Measurements from ENCODE around the gene SF3B1. TPM values are rescaled to one million over a fixed set of nuclear protein-coding genes. Genes with fewer than 3 reads are reported as not detected.
"Not testable (repeated sequence)": the region's sequence is repeated elsewhere in the genome, so short reads cannot be mapped to it uniquely, and the experiment has no call there.

Gene SF3B1
- total and polyA plus RNA-seq, 4 donors = 60.7 to 375 (median 309) TPM

- intact Hi-C loops (cut with DNase I) = no loop called here
- H3K4me1 ChIP-seq (ENCODE audit: control insufficient read depth in 1 of 2, insufficient read depth in 2 of 2, low read length in 2 of 2) = no peaks in the 10 kb centered on the region
- 97% methylated on average over 4 of the region's 4 CpGs for WGBS, 2 donors
Measured at GRCh38 chr2:197354169-197354558, 80.7 kb downstream of the SF3B1 start.

GRCh38 chr2:197353393-197354168 lies 81.2 kb downstream of the SF3B1 start:
- ATAC-seq (ENCODE audit: low FRiP score) (no peak), DNase-seq (no peak)
- intact Hi-C loops (cut with DNase I) = no loop called here
- H3K9me3 ChIP-seq (ENCODE audit: control insufficient read depth, low read length) = peaks cover 2% of the 10 kb centered on the region
- H3K27me3 ChIP-seq (ENCODE audit: control insufficient read depth in 1 of 2, insufficient read depth in 2 of 2, low read length in 1 of 2) = peaks cover 0 to 2% of the 10 kb centered on the region in 2 donors
- no peaks in the 10 kb centered on the region for H3K4me1 ChIP-seq (ENCODE audit: control insufficient read depth in 1 of 2, insufficient read depth in 2 of 2, low read length in 2 of 2)
- WGBS, 2 donors = 83 to 86% methylated on average over 3 of the region's 3 CpGs
- no peaks in the 10 kb centered on the region for H3K36me3 ChIP-seq (ENCODE audit: control insufficient read depth in 1 of 2, insufficient read depth in 2 of 2, low read length in 1 of 2)
- no peak overlapping the region for H3K27ac ChIP-seq (ENCODE audit: low read depth in 1 of 2, low read length in 2 of 2)
- H3K4me3 ChIP-seq (ENCODE audit: low read length in 2 of 2) = no peak overlapping the region

More at GRCh38 chr2:197354169-197354558, 80.7 kb downstream of the SF3B1 start:
- no peak overlapping the region for H3K27ac ChIP-seq (ENCODE audit: low read depth in 1 of 2, low read length in 2 of 2)
- H3K9me3 ChIP-seq (ENCODE audit: control insufficient read depth, low read length) = peaks cover 2% of the 10 kb centered on the region
- H3K4me3 ChIP-seq (ENCODE audit: low read length in 2 of 2) = no peak overlapping the region
- DNase-seq = no peak
- H3K36me3 ChIP-seq (ENCODE audit: control insufficient read depth in 1 of 2, insufficient read depth in 2 of 2, low read length in 1 of 2) = no peaks in the 10 kb centered on the region
- H3K27me3 ChIP-seq (ENCODE audit: control insufficient read depth in 1 of 2, insufficient read depth in 2 of 2, low read length in 1 of 2) = peaks cover 0 to 2% of the 10 kb centered on the region in 2 donors
- no peak for ATAC-seq (ENCODE audit: low FRiP score)

GRCh38 chr2:197349699-197350098 lies 85.1 kb downstream of the SF3B1 start:
- ATAC-seq (ENCODE audit: low FRiP score) (no peak), DNase-seq (no peak)
- H3K4me1 ChIP-seq (ENCODE audit: control insufficient read depth in 1 of 2, insufficient read depth in 2 of 2, low read length in 2 of 2) = no peaks in the 10 kb centered on the region
- H3K27ac ChIP-seq (ENCODE audit: low read depth in 1 of 2, low read length in 2 of 2) = no peak overlapping the region
- no peaks in the 10 kb centered on the region for H3K36me3 ChIP-seq (ENCODE audit: control insufficient read depth in 1 of 2, insufficient read depth in 2 of 2, low read length in 1 of 2)
- whole genome bisulfite sequencing, 2 donors = 95 to 96% methylated on average over 2 of the region's 2 CpGs
- H3K9me3 ChIP-seq (ENCODE audit: control insufficient read depth, low read length) = peaks cover 2% of the 10 kb centered on the region
- intact Hi-C loops (cut with DNase I) = no loop called here
- H3K27me3 ChIP-seq (ENCODE audit: control insufficient read depth in 1 of 2, insufficient read depth in 2 of 2, low read length in 1 of 2) = peaks cover 0 to 2% of the 10 kb centered on the region in 2 donors
- no peak overlapping the region for H3K4me3 ChIP-seq (ENCODE audit: low read length in 2 of 2)

GRCh38 chr2:197348721-197349360 lies 86.0 kb downstream of the SF3B1 start:
- Histone ChIP-seq H3K9me3 (ENCODE audit: control insufficient read depth, low read length) (no peaks in the 10 kb centered on the region), H3K27ac (ENCODE audit: low read depth in 1 of 2, low read length in 2 of 2) (no peak overlapping the region), H3K36me3 (ENCODE audit: control insufficient read depth in 1 of 2, insufficient read depth in 2 of 2, low read length in 1 of 2) (no peaks in the 10 kb centered on the region), H3K27me3 (ENCODE audit: control insufficient read depth in 1 of 2, insufficient read depth in 2 of 2, low read length in 1 of 2) (peaks cover 0 to 2% of the 10 kb centered on the region in 2 donors), H3K4me1 (ENCODE audit: control insufficient read depth in 1 of 2, insufficient read depth in 2 of 2, low read length in 2 of 2) (no peaks in the 10 kb centered on the region), H3K4me3 (ENCODE audit: low read length in 2 of 2) (no peak overlapping the region)
- DNase-seq = no peak
- intact Hi-C loops (cut with DNase I) = no loop called here
- no peak for ATAC-seq (ENCODE audit: low FRiP score)
- 70 to 72% methylated on average over 5 of the region's 5 CpGs for WGBS, 2 donors

GRCh38 chr2:197345846-197346370 lies 88.9 kb downstream of the SF3B1 start:
- Histone ChIP-seq H3K27me3 (ENCODE audit: control insufficient read depth in 1 of 2, insufficient read depth in 2 of 2, low read length in 1 of 2) (no peaks in the 10 kb centered on the region), H3K4me3 (ENCODE audit: low read length in 2 of 2) (no peak overlapping the region), H3K36me3 (ENCODE audit: control insufficient read depth in 1 of 2, insufficient read depth in 2 of 2, low read length in 1 of 2) (no peaks in the 10 kb centered on the region), H3K4me1 (ENCODE audit: control insufficient read depth in 1 of 2, insufficient read depth in 2 of 2, low read length in 2 of 2) (no peaks in the 10 kb centered on the region), H3K9me3 (ENCODE audit: control insufficient read depth, low read length) (no peaks in the 10 kb centered on the region), H3K27ac (ENCODE audit: low read depth in 1 of 2, low read length in 2 of 2) (no peak overlapping the region)
- ATAC-seq (ENCODE audit: low FRiP score) (no peak), DNase-seq (no peak)
- intact Hi-C loops (cut with DNase I) = no loop called here
- 89 to 94% methylated on average over 5 of the region's 5 CpGs for WGBS, 2 donors

GRCh38 chr2:197343968-197344367 lies 90.9 kb downstream of the SF3B1 start:
- H3K4me3 ChIP-seq (ENCODE audit: low read length in 2 of 2); DNase-seq; H3K27me3 ChIP-seq (ENCODE audit: control insufficient read depth in 1 of 2, insufficient read depth in 2 of 2, low read length in 1 of 2); H3K9me3 ChIP-seq (ENCODE audit: control insufficient read depth, low read length); H3K36me3 ChIP-seq (ENCODE audit: control insufficient read depth in 1 of 2, insufficient read depth in 2 of 2, low read length in 1 of 2); H3K4me1 ChIP-seq (ENCODE audit: control insufficient read depth in 1 of 2, insufficient read depth in 2 of 2, low read length in 2 of 2); intact Hi-C loops (cut with DNase I); ATAC-seq (ENCODE audit: low FRiP score); H3K27ac ChIP-seq (ENCODE audit: low read depth in 1 of 2, low read length in 2 of 2): not testable (repeated sequence)
- WGBS, 2 donors = 75 to 78% methylated on average over 5 of the region's 5 CpGs

GRCh38 chr2:197340591-197340990 lies 94.2 kb downstream of the SF3B1 start:
- Histone ChIP-seq H3K4me3 (ENCODE audit: low read length in 2 of 2) (no peak overlapping the region), H3K4me1 (ENCODE audit: control insufficient read depth in 1 of 2, insufficient read depth in 2 of 2, low read length in 2 of 2) (no peaks in the 10 kb centered on the region), H3K36me3 (ENCODE audit: control insufficient read depth in 1 of 2, insufficient read depth in 2 of 2, low read length in 1 of 2) (no peaks in the 10 kb centered on the region), H3K27ac (ENCODE audit: low read depth in 1 of 2, low read length in 2 of 2) (no peak overlapping the region), H3K27me3 (ENCODE audit: control insufficient read depth in 1 of 2, insufficient read depth in 2 of 2, low read length in 1 of 2) (no peaks in the 10 kb centered on the region), H3K9me3 (ENCODE audit: control insufficient read depth, low read length) (no peaks in the 10 kb centered on the region)
- DNase-seq = no peak
- no peak for ATAC-seq (ENCODE audit: low FRiP score)
- intact Hi-C loops (cut with DNase I) = no loop called here
- 95 to 97% methylated on average over 5 of the region's 5 CpGs for WGBS, 2 donors
